ENCODE measurements around the gene MOGAT1.

- TF ChIP-seq CTCF (IDR thresholded peaks at IDR 0.05) (no peak), EP300 (IDR thresholded peaks at IDR 0.05) (no peak), POLR2A (IDR thresholded peaks at IDR 0.05) (no peak)
These were observed 76.2 kb downstream of the MOGAT1 start for GRCh38 chr2:222747526-222748160.
